ENCODE data around the gene MRC2. TPM values are rescaled to one million over a fixed set of nuclear protein-coding genes. Genes with fewer than 3 reads are reported as not detected.
"Not testable (repeated sequence)": the region's sequence is repeated elsewhere in the genome, so short reads cannot be mapped to it uniquely, and the experiment has no call there.

The MRC2 gene
- total RNA-seq, 1 donor from 2014 or later = 30.7 TPM

DNA sequence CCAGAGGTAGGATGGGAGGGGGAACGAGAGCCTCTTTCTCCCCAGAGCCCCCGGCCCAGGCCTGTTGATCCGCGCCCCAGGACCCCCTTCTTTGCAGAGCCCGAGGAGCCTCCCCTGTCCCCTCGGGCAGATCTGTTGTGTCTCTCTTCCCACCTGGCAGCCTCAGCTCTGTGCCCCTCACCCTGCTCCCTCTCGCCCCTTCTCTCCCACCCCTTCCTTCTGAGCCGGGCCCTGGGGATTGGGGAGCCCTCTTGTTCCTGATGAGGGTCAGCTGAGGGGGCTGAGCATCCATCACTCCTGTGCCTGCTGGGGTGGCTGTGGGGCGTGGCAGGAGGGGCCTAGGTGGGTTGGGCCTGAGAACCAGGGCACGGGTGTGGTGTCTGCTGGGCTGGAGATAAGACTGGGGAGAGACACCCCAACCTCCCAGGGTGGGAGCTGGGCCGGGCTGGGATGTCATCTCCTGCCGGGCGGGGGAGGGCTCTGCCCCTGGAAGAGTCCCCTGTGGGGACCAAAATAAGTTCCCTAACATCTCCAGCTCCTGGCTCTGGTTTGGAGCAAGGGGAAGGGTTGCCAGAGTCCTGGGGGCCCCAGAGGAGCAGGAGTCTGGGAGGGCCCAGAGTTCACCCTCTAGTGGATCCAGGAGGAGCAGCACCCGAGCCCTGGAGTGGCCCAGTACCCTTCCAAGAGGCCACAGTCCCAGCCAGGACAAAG lies 65.4 kb downstream of the MRC2 start:
- Mint-ChIP-seq H3K27ac (ENCODE audit: unreplicated experiment) (no peak overlapping the region), H3K4me1 (peaks cover 19% of the 10 kb centered on the region), H3K27me3 (ENCODE audit: low read depth) (no peaks in the 10 kb centered on the region), H3K36me3 (ENCODE audit: low read depth) (no peaks in the 10 kb centered on the region), H3K4me3 (peak overlapping the region; percentile 67), H3K9me3 (no peaks in the 10 kb centered on the region)
- TF ChIP-seq, protein P1, sequence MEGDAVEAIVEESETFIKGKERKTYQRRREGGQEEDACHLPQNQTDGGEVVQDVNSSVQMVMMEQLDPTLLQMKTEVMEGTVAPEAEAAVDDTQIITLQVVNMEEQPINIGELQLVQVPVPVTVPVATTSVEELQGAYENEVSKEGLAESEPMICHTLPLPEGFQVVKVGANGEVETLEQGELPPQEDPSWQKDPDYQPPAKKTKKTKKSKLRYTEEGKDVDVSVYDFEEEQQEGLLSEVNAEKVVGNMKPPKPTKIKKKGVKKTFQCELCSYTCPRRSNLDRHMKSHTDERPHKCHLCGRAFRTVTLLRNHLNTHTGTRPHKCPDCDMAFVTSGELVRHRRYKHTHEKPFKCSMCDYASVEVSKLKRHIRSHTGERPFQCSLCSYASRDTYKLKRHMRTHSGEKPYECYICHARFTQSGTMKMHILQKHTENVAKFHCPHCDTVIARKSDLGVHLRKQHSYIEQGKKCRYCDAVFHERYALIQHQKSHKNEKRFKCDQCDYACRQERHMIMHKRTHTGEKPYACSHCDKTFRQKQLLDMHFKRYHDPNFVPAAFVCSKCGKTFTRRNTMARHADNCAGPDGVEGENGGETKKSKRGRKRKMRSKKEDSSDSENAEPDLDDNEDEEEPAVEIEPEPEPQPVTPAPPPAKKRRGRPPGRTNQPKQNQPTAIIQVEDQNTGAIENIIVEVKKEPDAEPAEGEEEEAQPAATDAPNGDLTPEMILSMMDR (conservative IDR thresholded peaks at IDR 0.05) = peak; percentile 47
- DNase-seq (ENCODE audit: low read depth, low spot score) = no peak

DNA sequence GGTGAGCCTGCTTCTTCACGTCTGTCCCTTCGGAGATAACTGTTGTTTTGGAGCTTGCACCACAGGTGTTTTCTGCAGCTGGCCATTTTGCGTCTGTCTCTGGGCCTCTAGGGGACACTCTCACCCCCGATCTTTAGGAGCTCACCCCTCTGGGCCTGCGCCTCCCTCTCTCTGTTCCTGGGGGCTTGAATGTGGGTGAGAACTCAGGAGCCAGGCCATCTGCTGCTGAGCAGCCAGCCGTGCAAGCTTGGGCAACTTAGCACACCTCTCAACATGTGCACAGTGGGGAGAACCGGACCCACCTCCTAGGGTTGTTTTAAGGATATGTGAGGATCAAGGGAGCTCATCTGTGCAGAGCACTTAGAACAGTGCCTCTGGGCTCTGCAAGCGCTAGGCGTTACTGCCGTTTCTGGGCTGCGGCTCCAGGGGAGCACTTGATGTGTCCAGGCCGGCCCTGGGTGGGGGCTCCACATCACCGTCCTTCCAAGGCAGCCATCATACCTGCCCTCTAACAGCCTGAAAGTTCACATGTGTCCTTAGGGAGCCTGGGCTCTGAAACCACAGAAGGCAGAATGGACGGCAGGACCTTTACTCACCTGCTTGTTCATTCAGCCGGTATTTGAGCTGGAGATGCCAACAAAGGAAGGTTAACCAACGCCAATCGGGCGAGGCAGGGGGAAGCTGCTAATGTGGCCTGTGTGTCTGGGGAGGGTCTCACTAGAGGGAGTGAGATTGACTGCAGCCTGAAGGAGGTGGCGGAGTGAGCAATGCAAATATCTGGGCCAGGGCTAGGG lies 66.3 kb downstream of the MRC2 start:
- peak overlapping the region; percentile 44 for H3K27ac Mint-ChIP-seq (ENCODE audit: unreplicated experiment)
- TF ChIP-seq, protein P1 (conservative IDR thresholded peaks at IDR 0.05) = no peak
- H3K36me3 Mint-ChIP-seq (ENCODE audit: low read depth) = no peaks in the 10 kb centered on the region
- H3K4me1 Mint-ChIP-seq = peaks cover 19% of the 10 kb centered on the region
- peak overlapping the region; percentile 10 for H3K4me3 Mint-ChIP-seq
- no peaks in the 10 kb centered on the region for H3K27me3 Mint-ChIP-seq (ENCODE audit: low read depth)
- no peak for DNase-seq (ENCODE audit: low read depth, low spot score)
- H3K9me3 Mint-ChIP-seq = no peaks in the 10 kb centered on the region

DNA sequence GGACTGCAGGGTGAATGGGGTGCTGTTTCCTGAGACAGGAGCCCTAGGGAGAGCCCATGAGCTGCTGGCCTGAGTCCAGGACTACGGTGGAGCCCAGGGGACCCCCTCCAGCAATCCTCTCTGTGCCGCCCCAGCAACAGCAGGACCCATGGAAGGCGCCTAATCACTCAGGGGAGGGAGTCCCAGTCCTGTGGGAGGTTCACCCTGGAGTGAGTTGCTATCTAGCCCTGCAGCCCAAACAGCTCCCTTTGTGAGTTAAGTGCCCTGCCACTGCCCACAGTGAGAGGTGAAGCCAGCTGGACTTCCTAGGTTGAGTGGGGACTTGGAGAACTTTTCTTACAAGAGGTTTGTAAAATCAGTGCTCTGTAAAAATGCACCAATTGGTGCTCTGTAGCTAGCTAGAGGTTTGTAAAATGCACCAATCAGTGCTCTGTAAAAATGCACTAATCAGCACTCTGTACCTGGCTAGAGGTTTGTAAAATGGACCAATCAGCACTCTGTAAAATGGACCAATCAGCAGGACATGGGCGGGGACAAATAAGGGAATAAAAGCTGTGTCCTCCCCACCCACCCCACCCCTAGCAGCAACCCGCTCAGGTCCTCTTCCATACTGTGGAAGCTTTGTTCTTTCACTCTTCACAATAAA lies 67.7 kb downstream of the MRC2 start:
- not testable (repeated sequence) for H3K36me3 Mint-ChIP-seq (ENCODE audit: low read depth); DNase-seq (ENCODE audit: low read depth, low spot score); H3K27me3 Mint-ChIP-seq (ENCODE audit: low read depth); H3K9me3 Mint-ChIP-seq
- H3K4me1 Mint-ChIP-seq = peaks cover 19% of the 10 kb centered on the region
- peak overlapping the region; percentile 94 for H3K27ac Mint-ChIP-seq (ENCODE audit: unreplicated experiment)
- H3K4me3 Mint-ChIP-seq = peak overlapping the region; percentile 16

DNA sequence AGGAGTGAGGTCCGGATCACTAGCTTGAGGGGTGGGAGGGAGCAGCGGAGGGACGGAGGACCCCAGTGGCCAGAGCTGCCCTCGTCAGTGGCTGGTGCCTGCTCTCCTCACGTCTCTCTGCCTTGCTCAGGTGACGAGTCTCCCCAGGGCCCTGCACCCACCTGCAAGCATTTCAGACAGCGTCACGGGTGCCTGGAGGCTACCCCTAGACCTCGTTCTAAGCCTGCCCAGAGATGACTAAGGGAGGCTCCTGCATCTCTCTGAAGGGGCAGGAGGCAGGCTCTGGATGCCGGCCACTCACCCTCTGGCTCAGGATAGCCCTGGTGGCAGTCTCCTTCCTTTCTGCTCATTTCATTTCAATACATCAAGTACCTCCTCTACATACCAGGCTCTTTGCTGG lies 68.8 kb downstream of the MRC2 start:
- no peak overlapping the region for H3K4me3 Mint-ChIP-seq
- no peak for DNase-seq (ENCODE audit: low read depth, low spot score)
- H3K27me3 Mint-ChIP-seq (ENCODE audit: low read depth) = no peaks in the 10 kb centered on the region
- no peaks in the 10 kb centered on the region for H3K9me3 Mint-ChIP-seq
- TF ChIP-seq, protein P1 (conservative IDR thresholded peaks at IDR 0.05) = no peak
- no peaks in the 10 kb centered on the region for H3K36me3 Mint-ChIP-seq (ENCODE audit: low read depth)
- H3K27ac Mint-ChIP-seq (ENCODE audit: unreplicated experiment) = no peak overlapping the region
- peaks cover 19% of the 10 kb centered on the region for H3K4me1 Mint-ChIP-seq

DNA sequence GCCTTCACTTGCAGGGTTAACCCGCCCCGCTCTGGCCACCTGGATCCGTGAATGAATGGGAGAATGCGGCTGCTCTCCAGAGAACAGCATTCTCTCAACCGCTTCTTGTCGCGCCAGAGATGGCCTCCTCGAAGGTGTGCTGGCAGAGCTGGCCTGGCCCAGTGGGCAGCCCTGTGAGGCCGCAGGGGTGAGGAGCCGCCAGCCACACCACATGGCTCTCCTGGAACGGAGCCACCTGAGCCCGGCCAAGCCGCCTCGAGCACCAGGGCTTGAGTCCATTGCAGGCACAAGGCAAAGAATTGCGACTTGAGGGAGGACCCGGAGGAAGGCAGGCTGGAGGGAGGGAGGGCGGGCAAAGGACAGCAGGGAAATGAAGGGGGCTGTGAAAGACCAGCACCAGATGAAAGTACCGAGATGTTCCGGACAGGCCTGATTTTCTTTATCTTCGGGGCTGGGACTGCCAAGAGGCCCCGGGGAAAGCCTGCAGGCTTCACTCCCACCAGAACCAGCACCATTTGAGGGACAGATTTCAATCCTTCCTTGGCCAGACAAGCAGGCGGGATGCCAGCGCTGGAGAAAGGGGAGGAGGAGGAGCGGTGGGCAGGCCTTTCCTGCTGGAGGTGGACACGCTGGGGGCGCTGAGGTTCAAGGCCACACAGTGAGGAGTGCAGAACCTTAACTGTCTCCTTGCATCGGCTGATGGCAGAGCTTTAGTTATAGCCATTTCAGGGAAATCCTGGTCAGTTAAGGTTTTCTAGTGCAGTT lies 69.4 kb downstream of the MRC2 start:
- Mint-ChIP-seq H3K27me3 (ENCODE audit: low read depth) (no peaks in the 10 kb centered on the region), H3K36me3 (ENCODE audit: low read depth) (no peaks in the 10 kb centered on the region), H3K27ac (ENCODE audit: unreplicated experiment) (no peak overlapping the region), H3K9me3 (no peaks in the 10 kb centered on the region), H3K4me3 (no peak overlapping the region), H3K4me1 (peaks cover 19% of the 10 kb centered on the region)
- DNase-seq (ENCODE audit: low read depth, low spot score) = no peak
- TF ChIP-seq, protein P1 (conservative IDR thresholded peaks at IDR 0.05) = no peak

DNA sequence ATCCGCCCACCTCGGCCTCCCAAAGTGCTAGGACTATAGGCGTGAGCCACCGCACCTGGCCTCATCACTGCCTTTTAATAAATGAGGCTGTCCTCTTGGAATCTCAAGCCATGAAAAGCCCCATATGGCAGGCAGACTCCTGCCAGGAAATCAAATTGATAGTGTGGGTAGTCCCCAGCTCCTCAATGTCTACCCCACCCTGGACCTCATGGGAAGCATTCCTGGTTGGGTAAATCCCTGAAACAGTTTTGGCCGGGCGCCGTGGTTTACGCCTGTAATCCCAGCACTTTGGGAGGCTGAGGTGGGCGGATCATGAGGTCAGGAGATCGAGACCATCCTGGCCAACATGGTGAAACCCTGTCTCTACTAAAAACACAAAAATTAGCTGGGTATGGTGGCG lies 71.0 kb downstream of the MRC2 start:
- H3K9me3 Mint-ChIP-seq; H3K27me3 Mint-ChIP-seq (ENCODE audit: low read depth); H3K36me3 Mint-ChIP-seq (ENCODE audit: low read depth); DNase-seq (ENCODE audit: low read depth, low spot score); H3K27ac Mint-ChIP-seq (ENCODE audit: unreplicated experiment); H3K4me3 Mint-ChIP-seq: not testable (repeated sequence)
- peaks cover 15% of the 10 kb centered on the region for H3K4me1 Mint-ChIP-seq
